NCI-H2227 (cell line): Measurements from ENCODE around the gene WFDC9.
"Not testable (repeated sequence)": the region's sequence is repeated elsewhere in the genome, so short reads cannot be mapped to it uniquely, and the experiment has no call there.

Experiments used
- DNase-seq: peaks from one replicate; lab custom pipeline; 2025; ENCODE audit not compliant: unreplicated experiment; lab: John Stamatoyannopoulos, UW

The WFDC9 gene

GRCh38 chr20:45631184-45631583, at the start of gene WFDC9:
Gene WFDC9, minus strand, starts transcription at chr20:45631284. Its CDS starts 21,103 bp downstream, at chr20:45610181.
- no peak for DNase-seq

GRCh38 chr20:45679650-45680049, 48.6 kb upstream of the WFDC9 start:
- DNase-seq: no peak

- no peak for DNase-seq
Observed at GRCh38 chr20:45672765-45673164, 41.7 kb upstream of the WFDC9 start.

GRCh38 chr20:45670139-45670538, 39.1 kb upstream of the WFDC9 start, which contains the start of gene WFDC11:
Gene WFDC11, minus strand, starts transcription at chr20:45670239. Its CDS starts 19,639 bp downstream, at chr20:45650600.
- DNase-seq: no peak

GRCh38 chr20:45657038-45657437, 26.0 kb upstream of the WFDC9 start:
- DNase-seq: not testable (repeated sequence)

- DNase-seq: not testable (repeated sequence)
Observed at GRCh38 chr20:45651726-45652125, 20.6 kb upstream of the WFDC9 start.

- no peak for DNase-seq
Observed at GRCh38 chr20:45649312-45649863, 18.3 kb upstream of the WFDC9 start.

- DNase-seq: no peak
Observed at GRCh38 chr20:45647441-45648050, 16.5 kb upstream of the WFDC9 start.

GRCh38 chr20:45646875-45647274, 15.8 kb upstream of the WFDC9 start:
- no peak for DNase-seq

GRCh38 chr20:45645869-45646268, 14.8 kb upstream of the WFDC9 start:
- not testable (repeated sequence) for DNase-seq

GRCh38 chr20:45641076-45641475, 10.0 kb upstream of the WFDC9 start:
- not testable (repeated sequence) for DNase-seq

- DNase-seq: no peak
Observed at GRCh38 chr20:45639687-45640086, 8.6 kb upstream of the WFDC9 start.

- no peak for DNase-seq
Observed at GRCh38 chr20:45636513-45636912, 5.4 kb upstream of the WFDC9 start.

GRCh38 chr20:45630371-45630770, 713 bp downstream of the WFDC9 start:
- DNase-seq: no peak

- peak; percentile 49 for DNase-seq
Observed at GRCh38 chr20:45629496-45630100, 1.5 kb downstream of the WFDC9 start, which contains the start of gene WFDC10A. Gene WFDC10A, plus strand, starts transcription at chr20:45629739. Its CDS starts 75 bp downstream, at chr20:45629814.

GRCh38 chr20:45626540-45626939, 4.5 kb downstream of the WFDC9 start:
- DNase-seq: no peak

GRCh38 chr20:45621593-45621992, 9.5 kb downstream of the WFDC9 start:
- no peak for DNase-seq

GRCh38 chr20:45617591-45617990, 13.5 kb downstream of the WFDC9 start:
- no peak for DNase-seq

- no peak for DNase-seq
Observed at GRCh38 chr20:45612314-45612713, 18.8 kb downstream of the WFDC9 start.

- DNase-seq: no peak
Observed at GRCh38 chr20:45611054-45611453, 20.0 kb downstream of the WFDC9 start.

GRCh38 chr20:45607810-45608209, 23.3 kb downstream of the WFDC9 start:
- DNase-seq: no peak

GRCh38 chr20:45595235-45595634, 35.8 kb downstream of the WFDC9 start:
- DNase-seq: no peak
